ENCODE data around the gene CAMK4. TPM values are rescaled to one million over a fixed set of nuclear protein-coding genes. Genes with fewer than 3 reads are reported as not detected.

CAMK4 gene
- total RNA-seq, 1 experiment from 2014 or later, result 6.3 TPM

GRCh38 chr5:111337133-111337532 is 112.9 kb downstream of the CAMK4 start:
- DNase-seq, result no peak
- no peak overlapping the region for H3K27ac ChIP-seq (ENCODE audit: insufficient read length, low read depth, low read length)
- no peak overlapping the region for H2BK5ac ChIP-seq (ENCODE audit: insufficient read length, low read length)
- no CpG with 5 or more reads among the region's 1 CpG for WGBS (ENCODE audit: extremely low coverage, insufficient read length, low lambda C conversion rate)
- no peak overlapping the region for H2BK120ac ChIP-seq (ENCODE audit: low read depth, low read length, poor library complexity, severe bottlenecking)
- Mint-ChIP-seq H3K4me1 (peaks cover 6% of the 10 kb centered on the region in 2 experiments), H3K4me3 (no peak overlapping the region), H3K27me3 (ENCODE audit: low read depth) (no peaks in the 10 kb centered on the region), H3K36me3 (ENCODE audit: insufficient read depth in 1 of 3, low read depth in 3 of 3) (no peaks in the 10 kb centered on the region), H3K27ac (no peak overlapping the region), H3K9me3 (no peaks in the 10 kb centered on the region)
- no peak overlapping the region for H2BK12ac ChIP-seq (ENCODE audit: insufficient read length, low read depth, low read length)
- no peak overlapping the region for H3K4me2 ChIP-seq (ENCODE audit: insufficient read depth, insufficient read length, low read length)
- H2AFZ ChIP-seq (ENCODE audit: low read length), result no peak overlapping the region
- no peaks in the 10 kb centered on the region for H3K79me1 ChIP-seq (ENCODE audit: insufficient read depth, low read depth, low read length, poor library complexity, severe bottlenecking)
- H2BK20ac ChIP-seq (ENCODE audit: low read depth, low read length, poor library complexity, severe bottlenecking), result no peak overlapping the region
- H2AK5ac ChIP-seq (ENCODE audit: insufficient read length, low read length), result no peak overlapping the region
- H3K27me3 ChIP-seq (ENCODE audit: insufficient read depth, low read length), result no peaks in the 10 kb centered on the region
- no peaks in the 10 kb centered on the region for H4K20me1 ChIP-seq (ENCODE audit: control insufficient read depth, insufficient read depth, insufficient read length)
- H2BK15ac ChIP-seq (ENCODE audit: low read depth, low read length), result no peak overlapping the region
- no peak overlapping the region for H3K23ac ChIP-seq (ENCODE audit: insufficient read length, low read depth, low read length)
- no peaks in the 10 kb centered on the region for H3K23me2 ChIP-seq (ENCODE audit: insufficient read length, low read depth, low read length, poor library complexity, severe bottlenecking)
- H3K9ac ChIP-seq (ENCODE audit: extremely low read depth, insufficient read length, low read length), result no peak overlapping the region
- H3K4ac ChIP-seq (ENCODE audit: low read depth, low read length), result no peak overlapping the region
- no peak overlapping the region for H4K8ac ChIP-seq (replicated peaks; ENCODE audit: insufficient read length, low read depth, low read length)
- TF ChIP-seq CTCF (conservative IDR thresholded peaks at IDR 0.05), result no peak
- H3K79me2 ChIP-seq (ENCODE audit: insufficient read depth, low read length), result no peaks in the 10 kb centered on the region
- no peak overlapping the region for H3K18ac ChIP-seq (ENCODE audit: insufficient read length, low read depth, low read length)
- no peak overlapping the region for H4K91ac ChIP-seq (ENCODE audit: insufficient read length, low read depth, low read length)
- no peak overlapping the region for H3K56ac ChIP-seq (ENCODE audit: insufficient read length, low read depth, low read length)
- no peak overlapping the region for H3K14ac ChIP-seq (ENCODE audit: insufficient read depth, low read length)
- no peak overlapping the region for H3T11ph ChIP-seq (ENCODE audit: low read length)
- no peaks in the 10 kb centered on the region for H3K4me1 ChIP-seq (ENCODE audit: insufficient read depth, low read length)
- no peak overlapping the region for H4K5ac ChIP-seq (ENCODE audit: insufficient read length, low read depth, low read length)
- H3K9me3 ChIP-seq (ENCODE audit: control insufficient read depth, low read depth, low read length), result no peaks in the 10 kb centered on the region
